HEK293T (cell line): ENCODE measurements around the gene CCDC85B.

ENCODE experiments used
- NFRKB ChIP-seq: fragments of 450-650 bp; IDR thresholded peaks from 2 replicates; pipeline ENCODE4 v1.6.1; 2016; ENCODE audit warnings: mild to moderate bottlenecking, moderate library complexity
- TARDBP ChIP-seq: fragments of 450-650 bp; IDR thresholded peaks from 2 replicates; pipeline ENCODE4 v1.6.1; 2016

- TF ChIP-seq TARDBP = no peak
- no peak for TF ChIP-seq NFRKB
Observed at GRCh38 chr11:65871811-65872548, 18.5 kb upstream of the CCDC85B start.
